Fibroblast of pulmonary artery (primary cell): ENCODE measurements around the gene ACOT13.
"Not testable (repeated sequence)": the region's sequence is repeated elsewhere in the genome, so short reads cannot be mapped to it uniquely, and the experiment has no call there.

Source experiments
- DNase-seq: peaks from one replicate; pipeline ENCODE4 v3.0.0-alpha.2; 2010; ENCODE audit warnings: low read depth
- H3K4me3 ChIP-seq: replicated peaks from 2 replicates; pipeline ENCODE4 v1.5.1; 2011; ENCODE audit warnings: low read depth, mild to moderate bottlenecking, control low read depth, low read length, moderate library complexity
- TF ChIP-seq, protein P1 (sequence below): IDR thresholded peaks from 2 replicates; pipeline ENCODE4 v1.5.1; 2011; ENCODE audit warnings: mild to moderate bottlenecking, control low read depth, low read length, inconsistent platforms; ENCODE audit errors: missing control alignments

Gene ACOT13

DNA sequence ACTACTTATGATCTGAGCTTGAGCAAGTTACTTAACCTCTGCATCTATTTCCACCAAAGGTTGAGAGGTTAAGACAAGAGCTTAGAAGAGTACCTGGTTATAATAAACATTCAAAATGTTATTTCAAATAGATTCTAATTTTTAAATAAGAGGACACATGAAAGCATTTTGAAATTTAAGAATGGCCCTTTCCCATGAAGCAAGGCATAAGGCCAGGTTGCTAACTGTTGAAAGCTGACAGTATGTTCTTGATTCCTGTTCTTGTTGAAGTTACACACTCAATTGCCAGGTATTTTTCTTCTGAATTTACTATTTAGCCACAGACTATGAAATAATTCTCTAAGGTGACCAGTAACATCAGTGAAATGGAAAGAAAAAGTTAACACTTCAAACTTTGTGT, 37.6 kb downstream of the ACOT13 start:
- TF ChIP-seq, protein P1, sequence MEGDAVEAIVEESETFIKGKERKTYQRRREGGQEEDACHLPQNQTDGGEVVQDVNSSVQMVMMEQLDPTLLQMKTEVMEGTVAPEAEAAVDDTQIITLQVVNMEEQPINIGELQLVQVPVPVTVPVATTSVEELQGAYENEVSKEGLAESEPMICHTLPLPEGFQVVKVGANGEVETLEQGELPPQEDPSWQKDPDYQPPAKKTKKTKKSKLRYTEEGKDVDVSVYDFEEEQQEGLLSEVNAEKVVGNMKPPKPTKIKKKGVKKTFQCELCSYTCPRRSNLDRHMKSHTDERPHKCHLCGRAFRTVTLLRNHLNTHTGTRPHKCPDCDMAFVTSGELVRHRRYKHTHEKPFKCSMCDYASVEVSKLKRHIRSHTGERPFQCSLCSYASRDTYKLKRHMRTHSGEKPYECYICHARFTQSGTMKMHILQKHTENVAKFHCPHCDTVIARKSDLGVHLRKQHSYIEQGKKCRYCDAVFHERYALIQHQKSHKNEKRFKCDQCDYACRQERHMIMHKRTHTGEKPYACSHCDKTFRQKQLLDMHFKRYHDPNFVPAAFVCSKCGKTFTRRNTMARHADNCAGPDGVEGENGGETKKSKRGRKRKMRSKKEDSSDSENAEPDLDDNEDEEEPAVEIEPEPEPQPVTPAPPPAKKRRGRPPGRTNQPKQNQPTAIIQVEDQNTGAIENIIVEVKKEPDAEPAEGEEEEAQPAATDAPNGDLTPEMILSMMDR: no peak
- no peak overlapping the region for H3K4me3 ChIP-seq
- no peak for DNase-seq

DNA sequence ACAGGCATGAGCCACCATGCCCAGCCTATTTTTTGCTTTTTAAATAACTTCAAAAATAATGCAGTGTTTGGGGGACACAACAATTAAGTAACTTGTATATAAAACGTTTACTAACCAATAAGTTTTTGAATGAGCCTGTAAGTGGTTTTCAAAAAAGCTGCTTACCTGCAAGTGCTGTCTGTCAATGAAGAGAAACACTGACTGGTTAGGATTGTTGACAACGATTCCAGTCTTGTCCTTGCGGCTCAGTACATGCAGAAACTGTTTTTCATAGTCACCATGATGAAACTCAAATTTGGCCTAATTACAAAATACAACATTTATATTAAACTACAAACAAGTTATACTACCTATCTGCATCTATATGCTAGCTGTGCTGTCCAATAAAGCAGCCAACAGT, 41.7 kb downstream of the ACOT13 start:
- DNase-seq: no peak
- H3K4me3 ChIP-seq: no peak overlapping the region
- TF ChIP-seq, protein P1: no peak

DNA sequence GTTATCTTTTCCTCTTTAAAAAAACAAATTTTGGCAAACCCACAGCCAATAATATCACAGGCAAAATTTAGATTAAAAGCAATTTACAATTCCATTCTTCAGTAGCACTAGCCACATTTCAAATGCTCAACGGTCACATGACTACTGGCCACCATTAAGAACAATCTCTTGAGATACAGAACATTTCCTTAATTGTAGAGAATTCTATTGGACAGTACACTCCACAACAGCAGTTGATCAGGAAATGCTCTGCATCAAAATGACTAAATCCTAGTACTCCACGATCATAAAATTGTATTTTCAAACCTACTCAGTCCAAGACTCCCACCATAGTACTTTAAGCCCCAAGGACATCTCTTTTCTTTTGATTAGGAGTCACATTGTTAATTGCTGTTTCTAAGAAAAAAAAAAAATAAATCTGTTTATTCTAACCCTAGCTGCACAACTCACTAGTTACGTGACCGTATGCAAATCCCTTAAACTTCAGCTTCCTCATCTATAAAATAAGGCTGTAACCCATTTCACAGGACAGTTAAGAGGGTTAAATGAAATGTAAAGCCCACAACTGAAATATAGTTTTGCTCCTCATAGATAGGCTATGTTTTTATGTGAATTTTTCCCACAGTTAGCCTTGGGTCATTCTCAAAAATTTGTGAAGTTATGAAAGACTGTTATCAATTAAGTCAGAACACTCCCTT, 42.3 kb downstream of the ACOT13 start:
- no peak overlapping the region for H3K4me3 ChIP-seq
- TF ChIP-seq, protein P1: no peak
- DNase-seq: no peak

DNA sequence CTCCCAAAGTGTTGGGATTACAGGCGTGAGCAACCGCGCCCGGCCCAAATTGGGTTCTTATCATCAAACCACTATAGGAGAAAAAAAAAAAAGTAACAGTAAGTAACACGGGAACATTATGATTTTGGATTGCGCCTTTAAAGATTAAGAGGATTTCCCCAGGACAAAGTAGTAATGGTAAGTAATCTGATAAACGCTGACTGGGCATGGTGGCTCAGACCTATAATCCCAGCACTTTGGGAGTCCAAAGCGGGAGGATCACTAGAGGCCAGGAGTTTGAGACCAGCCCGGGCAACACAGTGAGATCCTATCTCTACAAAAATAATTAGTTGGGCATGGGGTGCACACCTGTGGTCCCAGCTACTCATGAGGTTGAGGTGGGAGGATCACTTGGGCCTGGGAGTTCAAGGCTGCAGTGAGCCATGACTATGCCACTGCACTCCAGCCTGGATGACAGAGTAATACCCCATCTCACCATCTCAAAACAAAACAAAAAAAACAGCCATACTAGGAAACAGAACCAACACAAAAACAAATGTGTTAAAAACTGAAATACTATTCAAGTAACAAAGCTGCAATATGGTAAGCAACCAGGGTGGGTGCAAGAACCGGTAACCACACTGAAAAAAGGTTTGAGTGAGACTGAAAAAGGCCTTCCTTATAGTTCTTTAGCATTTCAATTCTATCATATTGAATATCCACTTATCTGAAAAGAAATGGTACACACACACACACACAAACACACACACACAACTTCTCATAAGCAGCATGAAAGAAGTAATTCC, 43.8 kb downstream of the ACOT13 start:
- no peak overlapping the region for H3K4me3 ChIP-seq
- DNase-seq: no peak
- TF ChIP-seq, protein P1: no peak

DNA sequence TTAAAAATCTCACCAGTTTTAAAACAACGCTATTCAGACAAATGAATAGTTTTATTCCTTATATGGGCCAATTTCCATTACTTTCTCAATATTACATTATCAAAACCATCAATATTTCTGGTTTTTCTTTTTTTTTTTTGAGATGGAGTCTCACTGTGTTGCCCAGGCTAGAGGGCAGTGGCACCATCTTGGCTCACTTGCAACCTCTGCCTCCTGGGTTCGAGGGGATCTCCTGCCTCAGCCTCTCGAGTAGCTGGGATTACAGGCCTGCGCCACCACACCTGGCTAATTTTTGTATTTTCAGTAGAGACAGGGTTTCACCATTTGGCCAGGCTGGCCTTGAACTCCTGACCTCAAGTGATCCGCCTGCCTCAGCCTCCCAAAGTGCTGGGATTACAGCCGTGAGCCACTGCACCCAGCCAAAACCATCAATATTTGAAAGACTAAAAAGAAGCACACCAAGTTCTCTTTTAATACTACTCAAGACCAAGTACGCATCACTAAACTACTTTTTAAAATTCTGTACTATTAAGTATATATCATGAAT, 49.8 kb downstream of the ACOT13 start:
- H3K4me3 ChIP-seq: peak overlapping the region; percentile 87
- not testable (repeated sequence) for DNase-seq

DNA sequence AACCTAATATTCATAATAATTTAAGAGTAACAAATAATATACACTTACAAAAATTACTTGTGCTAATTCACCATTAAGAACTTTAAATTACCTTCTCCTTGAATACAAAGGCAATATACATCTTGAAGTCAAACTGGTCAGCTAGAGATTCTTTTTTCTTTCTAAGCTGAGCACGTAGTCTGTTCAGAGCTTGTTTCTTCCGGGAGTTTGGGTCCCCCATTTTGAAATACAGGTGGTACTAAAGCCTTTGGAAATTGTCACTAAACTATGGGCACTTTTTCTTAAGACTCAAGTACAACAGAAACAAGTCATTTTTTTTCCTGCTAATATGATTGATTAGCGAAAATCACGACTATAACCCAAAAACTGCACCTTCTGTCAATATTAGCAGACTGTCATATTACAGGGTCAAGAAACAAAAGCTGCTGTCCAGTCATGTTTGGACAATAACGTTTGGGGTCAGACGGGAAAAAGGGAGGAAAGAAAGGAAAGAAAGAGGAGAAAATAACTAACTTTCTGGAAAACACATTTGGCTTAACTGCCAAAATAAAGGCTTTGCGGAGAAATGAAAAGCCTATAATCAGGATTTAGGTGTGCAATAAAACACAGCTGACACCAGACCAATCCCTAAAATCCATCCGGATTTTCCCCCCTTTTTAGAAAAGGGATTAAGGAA, 51.7 kb downstream of the ACOT13 start:
- TF ChIP-seq, protein P1: no peak
- no peak for DNase-seq
- peak overlapping the region; percentile 87 for H3K4me3 ChIP-seq
